Endothelial cell of hepatic sinusoid (primary cell): Measurements from ENCODE around the gene OSBPL5.

Experiments
- in situ Hi-C: cut with HindIII; loops from 2 replicates; pipeline ENCODE4 v1.10.0; 2017; ENCODE audit warnings: low sequenced_read_pairs

Gene OSBPL5

DNA sequence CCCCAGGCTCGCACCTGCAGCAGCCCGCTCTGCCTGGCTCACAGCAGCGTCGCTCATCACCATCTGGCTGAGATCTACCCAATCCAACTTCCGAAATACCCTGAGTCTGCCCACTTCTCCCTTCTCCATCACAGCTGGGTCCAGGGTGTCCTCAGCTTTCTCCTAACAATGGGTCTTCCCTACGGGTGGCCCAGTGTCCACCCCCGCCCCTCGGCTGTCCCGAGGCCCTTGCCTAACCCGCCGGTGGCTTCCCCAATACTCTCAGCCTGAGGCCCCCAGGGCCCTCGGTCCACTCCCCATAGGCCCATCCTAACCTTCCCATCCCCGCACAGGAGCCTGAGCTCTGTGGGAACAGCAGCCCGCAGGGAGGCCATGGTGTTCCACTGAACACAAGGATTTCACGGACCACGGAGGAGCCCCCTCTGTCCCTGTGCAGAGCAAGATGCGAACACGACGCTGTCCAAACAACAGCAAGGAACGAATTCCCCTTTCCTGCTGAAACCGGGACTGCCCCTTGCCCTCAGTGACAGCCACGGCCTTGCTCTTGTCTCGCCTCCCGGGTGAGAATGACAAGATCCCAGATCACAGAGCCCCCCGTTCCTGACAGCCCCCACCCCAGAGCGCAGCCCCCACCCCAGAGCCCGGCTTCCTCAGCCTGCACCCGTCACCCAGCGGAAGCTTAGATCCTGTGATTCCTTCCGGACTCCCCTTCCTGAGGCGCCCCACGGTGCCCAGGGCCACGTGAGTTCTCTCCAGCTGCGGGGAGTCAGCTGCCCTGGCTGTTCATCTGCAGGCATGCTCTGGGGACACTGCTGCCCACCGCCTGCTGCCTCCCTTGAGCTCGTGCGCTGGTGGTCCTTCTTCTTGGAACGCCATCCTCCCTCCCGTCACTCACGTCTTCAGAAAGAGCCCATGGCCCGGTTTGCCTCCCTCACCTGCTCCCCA is 59.0 kb downstream of the OSBPL5 start:
- in situ Hi-C loops = no loop called here

DNA sequence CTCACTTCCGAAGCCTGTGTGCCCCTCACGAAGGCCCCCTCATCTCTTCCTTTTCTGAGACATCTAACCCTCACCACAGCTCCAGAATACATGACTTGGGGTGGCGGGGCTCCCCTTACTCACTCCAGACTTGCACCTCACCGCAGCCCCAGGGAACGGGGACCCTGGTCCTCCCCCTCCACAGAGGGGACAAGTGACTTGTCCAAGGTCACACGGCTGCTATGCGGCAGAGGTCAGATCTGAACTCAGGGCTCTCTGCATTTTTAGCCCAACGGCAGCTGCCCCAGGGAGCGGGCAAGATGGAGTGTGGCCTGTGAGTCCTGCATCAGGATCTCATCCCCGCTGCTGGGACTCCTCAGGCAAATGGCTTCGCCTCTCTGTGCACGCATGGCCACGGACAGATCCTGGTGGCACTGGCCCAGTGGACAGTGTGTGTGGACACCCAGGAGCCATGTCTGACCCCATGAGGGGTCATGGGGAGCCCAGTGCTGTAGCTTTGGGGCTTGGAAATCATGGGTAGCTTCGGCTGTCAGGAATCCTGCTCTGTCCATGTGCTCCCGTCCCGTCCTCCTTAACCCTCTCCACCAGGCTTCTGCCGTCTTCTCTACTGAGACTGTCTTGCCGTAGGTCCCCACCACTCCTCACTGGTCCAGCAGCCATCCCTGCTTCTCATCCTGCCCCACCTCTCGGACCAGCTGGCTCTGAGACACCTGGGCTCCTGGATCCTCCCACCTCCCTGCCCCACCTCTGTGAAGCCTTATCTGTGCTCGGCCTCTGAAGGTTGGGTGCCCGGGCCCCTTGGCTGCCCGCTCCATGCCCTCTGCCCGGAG is 59.9 kb downstream of the OSBPL5 start:
- in situ Hi-C loops = no loop called here

DNA sequence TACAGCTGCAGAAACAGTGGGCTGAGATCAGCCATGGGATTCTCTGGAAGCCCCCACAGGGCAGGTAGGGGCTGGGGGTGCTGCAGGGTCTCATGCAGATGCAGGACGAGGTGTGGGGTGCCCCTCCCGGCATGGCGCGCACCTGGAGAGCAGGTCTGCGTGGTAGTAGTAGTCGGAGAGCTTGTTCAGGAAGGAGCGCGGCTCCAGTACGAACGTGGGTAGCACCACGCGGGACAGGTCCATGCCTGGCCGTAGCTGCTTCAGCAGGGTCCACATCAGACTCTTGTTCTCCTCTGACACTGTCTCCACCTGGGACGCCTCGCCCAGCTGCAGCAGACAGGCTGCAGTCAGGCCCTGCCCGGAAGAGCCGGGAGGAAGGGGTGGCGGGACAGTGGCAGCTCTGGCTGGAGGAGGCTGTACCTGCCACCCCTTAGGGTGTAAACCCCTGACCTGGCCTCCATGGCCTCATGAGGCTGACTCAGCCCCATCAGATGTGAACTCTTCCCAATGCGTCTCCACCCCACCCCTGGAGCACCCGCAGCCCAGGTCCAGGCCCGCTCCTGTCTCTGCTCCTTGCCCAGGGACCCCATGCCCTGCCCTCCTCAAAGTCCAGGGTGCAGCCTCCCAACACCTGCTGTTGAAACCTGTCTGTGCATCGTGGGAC is 60.9 kb downstream of the OSBPL5 start:
- in situ Hi-C loops = no loop called here

DNA sequence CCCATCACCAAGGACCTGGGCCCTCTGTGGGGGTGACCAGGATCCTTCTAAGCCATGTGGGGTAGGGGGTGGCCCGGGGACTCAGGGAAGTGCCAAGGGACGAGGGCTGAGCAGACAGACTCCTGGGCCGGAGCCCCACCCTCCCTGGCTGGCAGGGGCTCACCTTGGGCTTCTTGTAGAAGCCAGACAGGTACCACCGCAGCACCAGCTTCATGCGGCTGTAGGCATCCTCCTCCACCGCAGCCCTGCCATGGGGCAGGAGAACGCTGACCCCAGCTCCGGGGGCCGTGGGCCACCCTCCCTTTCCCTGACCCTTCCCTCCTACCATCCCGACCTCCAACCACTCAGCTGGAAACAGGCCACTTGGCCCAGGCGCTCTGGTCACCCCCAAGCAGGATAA is 62.0 kb downstream of the OSBPL5 start:
- in situ Hi-C loops = no loop called here

- in situ Hi-C loops = no loop called here
These were observed 62.5 kb downstream of the OSBPL5 start for GRCh38 chr11:3102641-3102921.

DNA sequence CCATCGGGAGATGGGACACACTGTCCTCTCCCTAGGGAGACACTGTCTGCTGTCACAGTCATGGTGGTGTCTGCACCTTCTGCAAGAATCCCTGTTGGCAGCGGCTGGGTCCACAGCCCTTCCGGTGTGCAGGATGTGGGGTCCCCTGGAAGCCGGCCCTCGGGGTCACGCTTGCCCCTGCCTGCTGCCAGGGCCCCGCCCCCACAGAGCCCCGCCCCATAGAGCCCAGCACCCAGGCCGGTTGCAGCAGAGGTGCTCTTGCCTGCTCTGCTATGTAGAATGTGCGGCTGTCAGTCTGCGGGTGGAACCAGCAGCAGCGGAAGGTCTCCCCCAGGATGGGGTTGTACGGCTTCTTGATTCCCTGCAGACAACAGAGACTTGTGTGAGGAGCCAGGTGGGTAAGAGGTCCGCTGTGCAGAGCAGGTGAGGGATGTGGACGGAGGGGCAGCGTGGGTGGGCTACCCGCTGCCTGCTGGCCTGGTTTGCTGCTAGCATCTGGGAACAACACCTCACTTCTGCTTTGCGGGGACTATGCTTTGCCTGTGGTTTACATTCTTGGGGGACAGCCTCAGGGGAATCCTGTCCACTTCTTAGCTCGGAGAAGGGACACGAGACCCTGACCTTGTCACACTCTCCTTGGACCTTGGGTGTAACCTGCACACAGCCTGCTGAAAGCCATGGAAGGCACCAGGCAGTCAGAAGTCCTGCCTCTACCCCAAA is 63.0 kb downstream of the OSBPL5 start:
- in situ Hi-C loops = no loop called here

DNA sequence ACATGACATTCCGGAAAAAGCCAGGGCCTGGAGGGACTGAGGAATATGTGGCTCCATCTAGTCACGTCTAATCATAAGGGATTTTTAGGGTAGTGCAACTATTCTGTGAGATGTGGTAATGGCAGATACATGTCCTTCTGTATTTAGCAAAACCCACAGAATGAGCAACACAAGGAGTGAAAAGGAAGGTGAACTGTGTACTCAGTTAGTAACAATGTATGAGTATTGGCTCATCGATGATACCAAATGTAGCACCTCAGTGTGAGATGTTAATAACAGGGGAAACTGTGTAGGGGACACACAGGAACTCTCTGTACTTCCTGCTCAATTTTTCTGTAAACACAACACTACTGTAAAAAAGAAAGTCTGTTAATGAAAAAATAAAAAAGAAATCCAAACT is 65.9 kb downstream of the OSBPL5 start:
- in situ Hi-C loops = no loop called here

DNA sequence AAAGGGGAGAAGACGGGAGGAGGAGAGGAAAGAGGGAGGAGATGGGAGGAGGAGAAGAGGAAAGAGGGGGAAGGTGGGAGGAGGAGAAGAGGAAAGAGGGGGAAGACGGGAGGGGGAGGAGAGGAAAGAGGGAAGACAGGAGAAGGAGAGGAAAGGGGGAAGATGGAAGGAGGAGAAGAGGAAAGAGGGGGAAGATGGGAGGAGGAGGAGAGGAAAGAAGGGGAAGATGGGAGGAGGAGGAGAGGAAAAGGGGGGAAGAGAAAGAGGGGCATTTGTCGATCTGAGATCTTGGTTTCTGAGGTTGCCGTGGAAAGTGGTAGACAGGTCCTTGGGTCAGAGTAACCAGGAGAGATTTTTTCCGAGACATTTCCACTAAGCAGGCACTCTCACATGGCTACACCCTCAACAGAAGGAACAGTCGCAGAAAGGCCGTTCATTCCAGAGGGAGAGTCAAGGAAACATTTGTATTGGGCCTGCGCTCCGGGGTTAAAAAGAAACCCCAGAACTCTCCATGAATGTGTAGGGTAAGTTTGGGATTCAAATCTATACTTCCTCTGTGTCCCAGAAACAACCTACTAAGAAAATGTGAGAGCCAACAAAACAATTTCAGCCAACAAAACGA is 68.1 kb downstream of the OSBPL5 start:
- in situ Hi-C loops = no loop called here

- in situ Hi-C loops = no loop called here
These were observed 69.3 kb downstream of the OSBPL5 start for GRCh38 chr11:3095712-3096361.

- in situ Hi-C loops = no loop called here
These were observed 70.8 kb downstream of the OSBPL5 start for GRCh38 chr11:3094223-3094824.

DNA sequence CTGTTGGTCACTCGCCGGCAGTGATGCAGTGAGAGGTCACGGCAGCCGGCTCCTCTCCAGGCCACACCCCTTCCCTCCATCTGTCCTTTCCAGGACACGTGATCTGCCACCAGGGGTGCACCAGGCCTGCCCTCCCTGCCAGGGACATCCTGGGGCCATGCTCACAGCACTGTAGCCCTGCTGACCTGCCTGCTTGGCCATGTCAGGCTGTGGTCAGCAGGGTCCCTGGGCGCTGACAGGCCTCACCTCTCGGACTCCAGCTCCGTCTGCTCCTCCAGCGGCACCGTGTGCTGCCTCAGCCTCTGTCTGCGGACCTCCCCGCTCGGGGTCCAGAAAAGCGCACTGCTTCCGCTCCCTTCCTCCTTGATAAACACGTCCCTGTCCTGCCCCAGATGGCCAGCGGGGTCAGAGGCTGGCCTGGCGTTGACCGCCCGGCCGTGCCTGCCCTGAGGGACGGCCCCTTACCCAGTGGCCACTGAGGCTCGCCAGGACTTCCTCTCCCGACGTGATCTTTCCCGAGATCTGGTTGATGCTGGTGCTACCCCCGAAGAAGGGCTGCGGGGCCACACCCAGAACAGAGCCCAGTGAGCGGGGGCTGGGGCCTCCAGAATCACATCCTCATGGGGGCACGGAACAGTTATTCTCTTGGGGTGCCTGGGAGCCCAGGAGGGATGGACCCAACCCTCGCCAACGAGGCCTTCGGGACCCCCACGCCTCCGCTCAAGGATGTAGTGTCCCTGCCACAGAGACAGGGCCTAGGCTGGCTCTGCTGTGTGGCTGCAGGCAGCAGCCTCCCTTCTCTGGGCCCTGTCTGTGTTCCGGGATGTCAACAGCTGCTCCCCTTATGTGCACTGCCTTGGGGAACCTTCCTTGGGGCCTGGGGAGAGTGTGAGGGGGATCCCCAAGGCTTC is 71.6 kb downstream of the OSBPL5 start:
- in situ Hi-C loops = no loop called here

DNA sequence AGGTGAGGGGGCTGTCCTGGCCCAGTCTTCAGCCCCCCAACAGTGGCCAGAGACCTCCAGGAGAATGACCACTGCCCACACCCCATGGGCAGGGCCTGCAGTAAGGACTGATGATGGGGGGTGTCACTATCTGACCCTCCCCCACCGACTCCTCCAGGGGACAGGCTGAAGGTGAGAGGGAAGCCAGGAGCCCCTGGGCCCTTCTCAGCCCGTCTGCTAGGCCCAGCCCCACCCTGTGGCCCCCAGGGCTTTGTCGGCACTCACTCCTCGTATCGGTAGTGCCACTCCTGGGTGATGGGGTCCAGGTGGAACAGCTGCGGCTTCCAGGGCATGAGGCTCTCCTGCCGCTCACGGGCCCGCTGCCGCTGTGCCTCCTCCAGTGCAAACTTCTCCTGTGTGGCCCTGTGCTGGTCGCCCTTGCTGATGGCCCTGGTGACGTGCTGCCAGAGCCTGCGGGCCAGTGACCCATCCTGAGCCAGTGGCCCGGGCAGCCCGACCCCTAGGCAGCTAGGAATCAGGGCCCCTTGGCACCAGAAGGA is 72.4 kb downstream of the OSBPL5 start:
- in situ Hi-C loops = no loop called here

DNA sequence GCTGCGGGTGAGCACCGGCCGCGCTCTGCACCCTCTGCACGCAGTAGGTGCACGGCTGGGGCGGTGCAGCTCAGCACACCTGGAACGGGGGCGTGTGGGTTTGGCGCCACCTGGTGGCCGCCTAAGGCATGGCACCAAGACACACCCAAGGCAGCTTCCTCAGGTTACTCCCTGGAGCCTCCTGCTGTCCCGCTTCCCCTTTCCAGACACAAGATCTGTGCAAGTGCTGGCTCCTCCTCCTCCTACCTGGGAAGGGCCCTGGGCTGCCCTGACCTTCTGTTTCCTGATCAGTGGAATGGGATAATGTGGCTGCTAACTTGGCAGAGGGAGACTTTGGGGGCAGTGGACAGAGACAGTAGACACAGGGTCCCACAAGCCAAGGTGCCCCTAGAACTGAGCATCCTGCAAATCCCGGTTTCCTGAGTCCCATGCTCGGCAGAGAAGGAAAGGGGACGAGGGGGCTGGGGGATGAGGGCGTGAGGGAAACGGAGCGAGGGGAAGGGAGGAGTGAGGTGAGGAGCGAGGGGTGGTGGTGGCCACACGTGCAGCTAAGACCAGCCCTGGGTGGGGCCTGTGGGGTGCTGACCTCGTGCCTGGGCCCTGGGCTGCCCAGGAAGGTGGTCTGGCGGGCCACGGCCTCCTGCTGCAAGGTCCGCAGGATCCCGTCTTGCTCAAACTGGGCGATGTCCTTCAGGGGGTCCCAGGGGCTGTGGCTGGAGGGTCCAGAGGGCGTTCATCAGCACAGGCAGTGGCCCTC is 73.1 kb downstream of the OSBPL5 start:
- in situ Hi-C loops = no loop called here

- in situ Hi-C loops = no loop called here
These were observed 73.8 kb downstream of the OSBPL5 start for GRCh38 chr11:3091081-3091845.

DNA sequence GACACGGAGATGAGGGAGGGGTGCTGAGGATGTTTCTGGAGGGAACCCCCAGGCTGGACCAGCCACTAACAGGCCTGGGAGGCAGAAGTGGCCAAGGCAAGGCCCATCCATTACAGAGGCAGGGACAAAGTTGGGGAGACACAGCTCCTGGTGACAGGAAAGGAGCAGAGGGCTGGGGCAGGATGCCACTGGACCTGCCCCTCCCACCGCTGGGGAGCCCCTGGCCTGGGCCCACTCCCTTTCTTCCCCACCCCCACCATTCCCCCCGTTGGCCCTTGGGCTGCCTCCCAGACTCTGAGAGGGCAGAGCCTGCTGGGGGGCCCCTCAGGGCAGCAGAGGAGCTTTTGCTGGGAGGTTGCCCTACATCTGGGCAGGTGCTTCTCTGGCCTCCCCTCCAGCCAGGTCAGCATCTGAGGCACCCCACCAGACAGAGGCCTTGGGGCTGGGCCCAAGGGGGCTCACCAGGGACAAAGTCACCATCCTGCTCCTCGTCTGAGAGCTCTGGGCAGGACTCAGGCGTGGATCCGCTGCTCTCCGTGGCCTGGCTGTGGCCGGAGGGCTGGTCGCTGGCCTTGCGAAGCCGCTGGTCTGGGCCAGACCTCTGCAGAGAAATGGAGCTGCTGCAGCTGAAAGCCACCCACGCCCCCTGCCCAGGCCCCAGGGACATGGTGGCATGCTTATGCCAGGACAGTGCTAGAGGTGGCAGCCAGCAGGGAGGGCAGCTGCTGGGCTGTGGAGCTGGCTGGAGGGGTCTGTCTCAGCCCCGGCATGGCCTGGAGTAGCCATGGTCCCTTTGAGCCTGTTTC is 74.8 kb downstream of the OSBPL5 start:
- in situ Hi-C loops = no loop called here
